ENCODE data around the gene ULK1. TPM values are rescaled to one million over a fixed set of nuclear protein-coding genes. Genes with fewer than 3 reads are reported as not detected.
A peak's percentile ranks its signal among the peaks of the same experiment; 100 is the strongest.
"Not testable (repeated sequence)": the region's sequence is repeated elsewhere in the genome, so short reads cannot be mapped to it uniquely, and the experiment has no call there.

The ULK1 gene
- total RNA-seq, 1 donor from 2014 or later: 111 TPM

- H3K4me3 Mint-ChIP-seq (ENCODE audit: low read depth): no peak overlapping the region
- DNase-seq (ENCODE audit: low spot score, unreplicated experiment): no peak
Observed at GRCh38 chr12:131943876-131944275, 49.5 kb downstream of the ULK1 start.

GRCh38 chr12:131944601-131945251 is 50.3 kb downstream of the ULK1 start:
- Mint-ChIP-seq H3K27ac (peak overlapping the region; percentile 67), H3K36me3 (ENCODE audit: insufficient read depth) (peaks cover 9% of the 10 kb centered on the region), H3K9me3 (ENCODE audit: low read depth) (no peaks in the 10 kb centered on the region), H3K4me3 (ENCODE audit: low read depth) (no peak overlapping the region), H3K4me1 (ENCODE audit: low read depth) (no peaks in the 10 kb centered on the region), H3K27me3 (no peaks in the 10 kb centered on the region)
- no peak for TF ChIP-seq CTCF (IDR thresholded peaks at IDR 0.05; ENCODE audit: unreplicated experiment)
- DNase-seq (ENCODE audit: low spot score, unreplicated experiment): no peak

More at GRCh38 chr12:131943876-131944275, 49.5 kb downstream of the ULK1 start:
- TF ChIP-seq CTCF (IDR thresholded peaks at IDR 0.05; ENCODE audit: unreplicated experiment): no peak
- H3K4me1 Mint-ChIP-seq (ENCODE audit: low read depth): no peaks in the 10 kb centered on the region
- no peaks in the 10 kb centered on the region for H3K9me3 Mint-ChIP-seq (ENCODE audit: low read depth)
- H3K36me3 Mint-ChIP-seq (ENCODE audit: insufficient read depth): peaks cover 11% of the 10 kb centered on the region
- H3K27ac Mint-ChIP-seq: peak overlapping the region; percentile 64
- no peaks in the 10 kb centered on the region for H3K27me3 Mint-ChIP-seq

GRCh38 chr12:131946757-131947156 is 52.3 kb downstream of the ULK1 start:
- Mint-ChIP-seq H3K9me3 (ENCODE audit: low read depth) (no peaks in the 10 kb centered on the region), H3K36me3 (ENCODE audit: insufficient read depth) (peaks cover 6% of the 10 kb centered on the region), H3K27ac (no peak overlapping the region), H3K4me3 (ENCODE audit: low read depth) (no peak overlapping the region), H3K27me3 (no peaks in the 10 kb centered on the region), H3K4me1 (ENCODE audit: low read depth) (no peaks in the 10 kb centered on the region)
- no peak for DNase-seq (ENCODE audit: low spot score, unreplicated experiment)
- TF ChIP-seq CTCF (IDR thresholded peaks at IDR 0.05; ENCODE audit: unreplicated experiment): no peak

GRCh38 chr12:131947482-131948027 is 53.1 kb downstream of the ULK1 start:
- Mint-ChIP-seq H3K4me3 (ENCODE audit: low read depth) (no peak overlapping the region), H3K36me3 (ENCODE audit: insufficient read depth) (peaks cover 6% of the 10 kb centered on the region), H3K27me3 (no peaks in the 10 kb centered on the region), H3K4me1 (ENCODE audit: low read depth) (no peaks in the 10 kb centered on the region), H3K27ac (no peak overlapping the region), H3K9me3 (ENCODE audit: low read depth) (no peaks in the 10 kb centered on the region)
- DNase-seq (ENCODE audit: low spot score, unreplicated experiment): no peak
- no peak for TF ChIP-seq CTCF (IDR thresholded peaks at IDR 0.05; ENCODE audit: unreplicated experiment)

GRCh38 chr12:131948166-131948712 is 53.8 kb downstream of the ULK1 start:
- H3K36me3 Mint-ChIP-seq (ENCODE audit: insufficient read depth): peaks cover 6% of the 10 kb centered on the region
- H3K9me3 Mint-ChIP-seq (ENCODE audit: low read depth): no peaks in the 10 kb centered on the region
- H3K4me3 Mint-ChIP-seq (ENCODE audit: low read depth): no peak overlapping the region
- DNase-seq (ENCODE audit: low spot score, unreplicated experiment): no peak
- H3K27me3 Mint-ChIP-seq: no peaks in the 10 kb centered on the region
- H3K4me1 Mint-ChIP-seq (ENCODE audit: low read depth): no peaks in the 10 kb centered on the region
- H3K27ac Mint-ChIP-seq: peak overlapping the region; percentile 41
- no peak for TF ChIP-seq CTCF (IDR thresholded peaks at IDR 0.05; ENCODE audit: unreplicated experiment)

- H3K4me1 Mint-ChIP-seq (ENCODE audit: low read depth); H3K27ac Mint-ChIP-seq; H3K36me3 Mint-ChIP-seq (ENCODE audit: insufficient read depth); DNase-seq (ENCODE audit: low spot score, unreplicated experiment); H3K9me3 Mint-ChIP-seq (ENCODE audit: low read depth); H3K27me3 Mint-ChIP-seq: not testable (repeated sequence)
- peak overlapping the region; percentile 70 for H3K4me3 Mint-ChIP-seq (ENCODE audit: low read depth)
Observed at GRCh38 chr12:131948713-131949430, 54.5 kb downstream of the ULK1 start.

All from progenitor cell of endocrine pancreas (in vitro differentiated cells).